T-helper 2 cell treated with Interferon-gamma antibody and Interleukin-4, amounts not matched to agents 100 ng/mL and 5 ng/mL, for 36 hours (primary cell): ENCODE measurements around the gene CACNA2D1. TPM values are rescaled to one million over a fixed set of nuclear protein-coding genes. Genes with fewer than 3 reads are reported as not detected.
"Not testable (repeated sequence)": the region's sequence is repeated elsewhere in the genome, so short reads cannot be mapped to it uniquely, and the experiment has no call there.

Experiments
- intact Hi-C: fragments of 100-400 bp; cut with micrococcal nuclease; formaldehyde crosslinking; loops from one replicate; pipeline ENCODE4 v1.15.1; 2023
- total RNA-seq: library from RNA; stranded (reverse); gene quantifications from 2 replicates; pipeline ENCODE4 v1.2.3, GENCODE V29; 2022

Gene CACNA2D1
- total RNA-seq, 1 donor from 2014 or later, result not detected

- intact Hi-C loops, result no loop called here
Measured at GRCh38 chr7:82434275-82435022, 9.1 kb downstream of the CACNA2D1 start.

- intact Hi-C loops, result no loop called here
Measured at GRCh38 chr7:82433507-82433906, 10.1 kb downstream of the CACNA2D1 start.

GRCh38 chr7:82432743-82433142, 10.8 kb downstream of the CACNA2D1 start:
- intact Hi-C loops, result not testable (repeated sequence)

- intact Hi-C loops, result no loop called here
Measured at GRCh38 chr7:82430500-82431465, 12.8 kb downstream of the CACNA2D1 start.

- intact Hi-C loops, result no loop called here
Measured at GRCh38 chr7:82429408-82429807, 14.2 kb downstream of the CACNA2D1 start.

DNA sequence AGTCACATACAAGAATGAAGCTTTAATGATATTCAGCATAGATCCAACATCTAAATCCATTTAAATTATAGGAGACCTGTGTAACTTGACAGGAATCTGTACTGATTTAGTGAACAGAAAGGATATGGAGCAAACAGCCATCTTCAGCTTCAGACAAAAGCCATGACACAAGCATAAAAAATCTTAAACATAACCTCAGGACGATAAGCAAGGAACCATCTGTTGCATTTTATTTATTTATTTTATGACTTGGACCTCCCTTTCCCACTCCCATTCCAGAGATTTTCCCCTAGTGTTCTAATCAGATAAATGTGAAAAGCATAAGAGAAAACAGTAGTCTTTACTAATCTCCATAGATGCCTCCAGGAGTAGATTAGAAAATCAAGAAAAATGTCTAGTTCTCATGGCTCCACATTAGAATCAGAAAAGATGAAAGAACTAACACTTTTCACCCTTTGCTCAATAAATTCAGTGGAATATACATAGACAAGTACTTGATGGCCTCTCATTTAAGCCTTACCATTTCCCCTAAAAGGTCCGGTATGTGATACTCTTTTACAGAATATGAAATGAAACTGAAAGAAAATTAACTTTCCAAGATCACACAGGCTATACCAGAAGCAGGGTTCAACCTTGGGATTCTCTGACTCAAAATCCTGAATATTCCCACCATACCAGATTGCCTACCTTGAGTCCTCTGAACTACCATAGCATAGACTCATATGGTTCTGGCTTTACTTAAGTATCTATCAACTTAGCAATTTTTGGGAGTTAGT, 15.2 kb downstream of the CACNA2D1 start:
- intact Hi-C loops, result no loop called here

GRCh38 chr7:82423446-82423845, 20.1 kb downstream of the CACNA2D1 start:
- intact Hi-C loops, result no loop called here

GRCh38 chr7:82419200-82419599, 24.4 kb downstream of the CACNA2D1 start:
- intact Hi-C loops, result no loop called here

GRCh38 chr7:82417898-82418297, 25.7 kb downstream of the CACNA2D1 start:
- intact Hi-C loops, result no loop called here

- intact Hi-C loops, result no loop called here
Measured at GRCh38 chr7:82416402-82416801, 27.2 kb downstream of the CACNA2D1 start.

DNA sequence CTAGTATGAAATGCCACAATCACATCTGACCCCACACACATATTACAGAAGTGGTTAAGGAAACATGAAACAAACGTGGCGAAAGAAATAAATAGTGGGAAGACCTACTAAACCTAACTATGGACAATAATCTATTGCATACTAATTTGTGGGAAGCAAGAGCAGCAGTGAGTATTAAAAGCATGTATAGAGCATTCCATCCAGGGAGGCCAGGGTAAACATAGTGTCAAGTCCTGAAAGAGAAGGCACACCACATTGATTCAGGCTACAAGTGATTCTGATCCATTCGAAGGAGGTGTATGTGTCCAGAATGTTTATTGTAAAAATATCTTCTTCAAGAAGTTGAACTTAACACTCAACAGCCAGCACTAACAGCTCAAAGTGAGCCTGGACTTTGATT, 29.2 kb downstream of the CACNA2D1 start:
- intact Hi-C loops, result no loop called here

GRCh38 chr7:82413237-82413636, 30.3 kb downstream of the CACNA2D1 start:
- intact Hi-C loops, result no loop called here

- intact Hi-C loops, result no loop called here
Measured at GRCh38 chr7:82411732-82412131, 31.8 kb downstream of the CACNA2D1 start.

DNA sequence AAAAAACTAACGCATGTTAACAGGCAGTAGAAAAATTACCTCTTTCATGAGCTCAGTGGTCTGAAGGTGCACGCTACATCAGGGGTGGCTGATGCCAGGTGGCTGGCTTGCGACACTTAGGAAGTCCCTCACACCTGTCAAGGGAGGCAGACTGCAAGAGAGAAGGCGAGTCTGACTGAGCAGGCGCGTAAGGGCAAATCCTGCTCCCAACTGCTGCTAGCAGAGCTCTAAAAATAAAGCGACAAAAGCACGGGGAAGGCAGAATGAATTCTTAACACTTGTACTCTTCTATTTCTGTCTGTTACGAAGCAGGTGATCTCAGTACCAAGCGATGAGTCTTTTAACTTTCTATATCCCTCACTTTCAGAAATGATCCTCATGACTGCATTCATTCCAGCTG, 33.1 kb downstream of the CACNA2D1 start:
- intact Hi-C loops, result no loop called here

- intact Hi-C loops, result no loop called here
Measured at GRCh38 chr7:82406937-82407336, 36.6 kb downstream of the CACNA2D1 start.

DNA sequence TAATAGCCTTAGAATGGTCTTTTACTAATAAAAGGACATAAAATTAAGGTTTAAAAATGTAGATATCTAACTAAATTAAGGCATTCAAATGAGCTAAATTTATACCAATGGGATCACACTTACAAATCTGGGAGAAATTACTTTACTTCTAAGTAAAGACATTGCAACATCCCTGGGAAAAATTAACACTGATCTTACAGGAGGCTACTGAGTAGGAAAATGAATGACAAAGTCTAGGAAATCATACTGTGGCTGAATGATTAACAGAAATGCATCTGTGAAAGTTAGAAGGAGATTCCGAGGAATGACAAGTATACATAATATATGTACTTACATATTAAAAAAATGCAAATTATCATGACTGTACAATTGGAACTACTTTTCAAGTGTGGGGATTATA, 38.3 kb downstream of the CACNA2D1 start:
- intact Hi-C loops, result no loop called here

GRCh38 chr7:82404652-82405051, 38.9 kb downstream of the CACNA2D1 start:
- intact Hi-C loops, result no loop called here

GRCh38 chr7:82404094-82404493, 39.5 kb downstream of the CACNA2D1 start:
- intact Hi-C loops, result no loop called here

GRCh38 chr7:82397879-82398524, 45.6 kb downstream of the CACNA2D1 start:
- intact Hi-C loops, result no loop called here

- intact Hi-C loops, result no loop called here
Measured at GRCh38 chr7:82396343-82396742, 47.2 kb downstream of the CACNA2D1 start.

- intact Hi-C loops, result no loop called here
Measured at GRCh38 chr7:82395147-82395546, 48.4 kb downstream of the CACNA2D1 start.
